Adrenal gland (tissue), 5 donors: ENCODE measurements around the gene L3MBTL3.

ENCODE experiments used
- CTCF ChIP-seq, 6 experiments: fragments of 450-650 bp in 4 of 6; fragments of 200-600 bp in 2 of 6; sonication (generic) in 1 of 6; IDR thresholded peaks; 1 replicate in 5 of 6; 2 replicates in 1 of 6; pipeline versions ENCODE4 v1.5.1 to v1.8.0; 2016 to 2021; ENCODE audit warnings: antibody characterized with exemption in 6 of 6, mild to moderate bottlenecking in 2 of 6, moderate library complexity in 1 of 6
- POLR2A ChIP-seq, 2 donors: fragments of 450-650 bp; IDR thresholded peaks; one replicate each; pipeline ENCODE4 v1.6.1; 2017; ENCODE audit warnings: antibody characterized with exemption in 2 of 2, mild to moderate bottlenecking in 2 of 2, moderate library complexity in 1 of 2
- donor health status: DM: no; HTN: no; CAD: no.

GRCh38 chr6:130132286-130132701 is 113.9 kb downstream of the L3MBTL3 start:
- TF ChIP-seq CTCF (IDR thresholded peaks at IDR 0.05) (no peak), POLR2A (IDR thresholded peaks at IDR 0.05) (no peak)
